Measurements from ENCODE around the gene ARFIP2. TPM values are rescaled to one million over a fixed set of nuclear protein-coding genes. Genes with fewer than 3 reads are reported as not detected.

ARFIP2 gene
- total and polyA plus RNA-seq, 4 donors: 16.2 to 42.0 (median 23.8) TPM

DNA sequence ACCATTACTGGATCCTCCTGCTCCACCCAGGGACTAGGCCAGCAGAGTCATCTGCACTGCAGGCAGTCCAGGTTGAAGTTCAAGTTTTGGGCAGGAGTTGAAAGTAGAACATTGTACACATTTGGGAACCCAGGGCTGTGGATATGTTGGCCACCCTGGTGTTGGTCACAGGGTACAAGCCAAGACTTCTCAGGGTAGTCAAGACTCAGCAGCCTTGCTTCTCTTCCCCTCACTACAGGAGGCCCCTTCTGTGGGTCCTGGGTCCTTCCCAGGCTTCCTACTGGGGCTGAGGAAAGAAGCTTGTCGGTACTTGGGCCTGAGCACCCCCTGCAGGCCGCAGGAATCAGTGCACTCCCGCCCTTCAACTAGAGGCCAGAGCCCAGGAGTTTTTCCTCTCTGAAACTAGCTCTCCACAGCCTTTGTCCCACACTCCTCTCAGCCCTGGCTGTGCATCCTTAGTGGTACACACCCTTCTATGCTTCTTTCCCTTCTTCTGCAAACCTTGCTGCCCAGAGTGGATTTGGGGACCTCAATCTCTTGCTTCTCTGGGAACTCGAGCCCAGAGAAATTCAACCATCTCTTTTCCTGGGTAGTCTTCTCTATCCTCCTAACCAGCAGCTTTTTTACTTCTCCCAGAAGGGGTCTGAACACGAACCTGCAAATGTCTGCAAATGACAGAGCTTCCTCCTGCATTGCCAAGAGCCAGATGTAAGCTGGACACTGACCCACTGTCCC lies 37.7 kb downstream of the ARFIP2 start:
- TF ChIP-seq TAF1 (conservative IDR thresholded peaks at IDR 0.05) (peak; percentile 59), SP1 (IDR thresholded peaks at IDR 0.05) (peak; percentile 75), RXRA (IDR thresholded peaks at IDR 0.05) (peak; percentile 77 to 78), JUND (IDR thresholded peaks at IDR 0.05) (peak in 1 of 2 donors; percentile 46), HNF4A (conservative IDR thresholded peaks at IDR 0.05) (peak; percentile 79 to 88), FOXA2 (IDR thresholded peaks at IDR 0.05) (no peak), GABPA (IDR thresholded peaks at IDR 0.05 in 1 of 2, conservative IDR thresholded peaks at IDR 0.05 in 1 of 2) (no peak), EGR1 (IDR thresholded peaks at IDR 0.05; ENCODE audit: low read depth in 2 of 2) (no peak), YY1 (IDR thresholded peaks at IDR 0.05) (peak; percentile 41), NR2F2 (IDR thresholded peaks at IDR 0.05) (no peak), HNF4G (IDR thresholded peaks at IDR 0.05) (peak; percentile 33), FOXA1 (IDR thresholded peaks at IDR 0.05) (no peak), RAD21 (IDR thresholded peaks at IDR 0.05) (peak; percentile 80 to 85), MAX (IDR thresholded peaks at IDR 0.05) (no peak)
- TF ChIP-seq, protein P1, sequence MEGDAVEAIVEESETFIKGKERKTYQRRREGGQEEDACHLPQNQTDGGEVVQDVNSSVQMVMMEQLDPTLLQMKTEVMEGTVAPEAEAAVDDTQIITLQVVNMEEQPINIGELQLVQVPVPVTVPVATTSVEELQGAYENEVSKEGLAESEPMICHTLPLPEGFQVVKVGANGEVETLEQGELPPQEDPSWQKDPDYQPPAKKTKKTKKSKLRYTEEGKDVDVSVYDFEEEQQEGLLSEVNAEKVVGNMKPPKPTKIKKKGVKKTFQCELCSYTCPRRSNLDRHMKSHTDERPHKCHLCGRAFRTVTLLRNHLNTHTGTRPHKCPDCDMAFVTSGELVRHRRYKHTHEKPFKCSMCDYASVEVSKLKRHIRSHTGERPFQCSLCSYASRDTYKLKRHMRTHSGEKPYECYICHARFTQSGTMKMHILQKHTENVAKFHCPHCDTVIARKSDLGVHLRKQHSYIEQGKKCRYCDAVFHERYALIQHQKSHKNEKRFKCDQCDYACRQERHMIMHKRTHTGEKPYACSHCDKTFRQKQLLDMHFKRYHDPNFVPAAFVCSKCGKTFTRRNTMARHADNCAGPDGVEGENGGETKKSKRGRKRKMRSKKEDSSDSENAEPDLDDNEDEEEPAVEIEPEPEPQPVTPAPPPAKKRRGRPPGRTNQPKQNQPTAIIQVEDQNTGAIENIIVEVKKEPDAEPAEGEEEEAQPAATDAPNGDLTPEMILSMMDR (IDR thresholded peaks at IDR 0.05; ENCODE audit: low read depth, low read length, missing input control): peak; percentile 76
- TF ChIP-seq, protein P2, sequence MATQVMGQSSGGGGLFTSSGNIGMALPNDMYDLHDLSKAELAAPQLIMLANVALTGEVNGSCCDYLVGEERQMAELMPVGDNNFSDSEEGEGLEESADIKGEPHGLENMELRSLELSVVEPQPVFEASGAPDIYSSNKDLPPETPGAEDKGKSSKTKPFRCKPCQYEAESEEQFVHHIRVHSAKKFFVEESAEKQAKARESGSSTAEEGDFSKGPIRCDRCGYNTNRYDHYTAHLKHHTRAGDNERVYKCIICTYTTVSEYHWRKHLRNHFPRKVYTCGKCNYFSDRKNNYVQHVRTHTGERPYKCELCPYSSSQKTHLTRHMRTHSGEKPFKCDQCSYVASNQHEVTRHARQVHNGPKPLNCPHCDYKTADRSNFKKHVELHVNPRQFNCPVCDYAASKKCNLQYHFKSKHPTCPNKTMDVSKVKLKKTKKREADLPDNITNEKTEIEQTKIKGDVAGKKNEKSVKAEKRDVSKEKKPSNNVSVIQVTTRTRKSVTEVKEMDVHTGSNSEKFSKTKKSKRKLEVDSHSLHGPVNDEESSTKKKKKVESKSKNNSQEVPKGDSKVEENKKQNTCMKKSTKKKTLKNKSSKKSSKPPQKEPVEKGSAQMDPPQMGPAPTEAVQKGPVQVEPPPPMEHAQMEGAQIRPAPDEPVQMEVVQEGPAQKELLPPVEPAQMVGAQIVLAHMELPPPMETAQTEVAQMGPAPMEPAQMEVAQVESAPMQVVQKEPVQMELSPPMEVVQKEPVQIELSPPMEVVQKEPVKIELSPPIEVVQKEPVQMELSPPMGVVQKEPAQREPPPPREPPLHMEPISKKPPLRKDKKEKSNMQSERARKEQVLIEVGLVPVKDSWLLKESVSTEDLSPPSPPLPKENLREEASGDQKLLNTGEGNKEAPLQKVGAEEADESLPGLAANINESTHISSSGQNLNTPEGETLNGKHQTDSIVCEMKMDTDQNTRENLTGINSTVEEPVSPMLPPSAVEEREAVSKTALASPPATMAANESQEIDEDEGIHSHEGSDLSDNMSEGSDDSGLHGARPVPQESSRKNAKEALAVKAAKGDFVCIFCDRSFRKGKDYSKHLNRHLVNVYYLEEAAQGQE (IDR thresholded peaks at IDR 0.05): peak; percentile 43
- TF ChIP-seq, protein P3, sequence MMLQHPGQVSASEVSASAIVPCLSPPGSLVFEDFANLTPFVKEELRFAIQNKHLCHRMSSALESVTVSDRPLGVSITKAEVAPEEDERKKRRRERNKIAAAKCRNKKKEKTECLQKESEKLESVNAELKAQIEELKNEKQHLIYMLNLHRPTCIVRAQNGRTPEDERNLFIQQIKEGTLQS (IDR thresholded peaks at IDR 0.05): no peak
- TF ChIP-seq, protein P4, sequence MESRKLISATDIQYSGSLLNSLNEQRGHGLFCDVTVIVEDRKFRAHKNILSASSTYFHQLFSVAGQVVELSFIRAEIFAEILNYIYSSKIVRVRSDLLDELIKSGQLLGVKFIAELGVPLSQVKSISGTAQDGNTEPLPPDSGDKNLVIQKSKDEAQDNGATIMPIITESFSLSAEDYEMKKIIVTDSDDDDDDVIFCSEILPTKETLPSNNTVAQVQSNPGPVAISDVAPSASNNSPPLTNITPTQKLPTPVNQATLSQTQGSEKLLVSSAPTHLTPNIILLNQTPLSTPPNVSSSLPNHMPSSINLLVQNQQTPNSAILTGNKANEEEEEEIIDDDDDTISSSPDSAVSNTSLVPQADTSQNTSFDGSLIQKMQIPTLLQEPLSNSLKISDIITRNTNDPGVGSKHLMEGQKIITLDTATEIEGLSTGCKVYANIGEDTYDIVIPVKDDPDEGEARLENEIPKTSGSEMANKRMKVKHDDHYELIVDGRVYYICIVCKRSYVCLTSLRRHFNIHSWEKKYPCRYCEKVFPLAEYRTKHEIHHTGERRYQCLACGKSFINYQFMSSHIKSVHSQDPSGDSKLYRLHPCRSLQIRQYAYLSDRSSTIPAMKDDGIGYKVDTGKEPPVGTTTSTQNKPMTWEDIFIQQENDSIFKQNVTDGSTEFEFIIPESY (IDR thresholded peaks at IDR 0.05): no peak
- H3K36me3 ChIP-seq (ENCODE audit: control insufficient read depth in 4 of 4, insufficient read depth in 3 of 4, low read depth in 1 of 4, low read length in 3 of 4): peaks cover 0 to 6% (median 3%) of the 10 kb centered on the region in 4 donors
- H3K9me3 ChIP-seq (ENCODE audit: control insufficient read depth in 4 of 4, low read length in 3 of 4): no peaks in the 10 kb centered on the region
- peaks cover 2 to 36% (median 24%) of the 10 kb centered on the region in 4 donors for H3K4me1 ChIP-seq (ENCODE audit: control insufficient read depth in 4 of 4, insufficient read depth in 4 of 4, low read length in 3 of 4)
- H3K9ac ChIP-seq (ENCODE audit: low read depth in 1 of 2, low read length in 2 of 2): no peak overlapping the region
- no peaks in the 10 kb centered on the region for H3K27me3 ChIP-seq (ENCODE audit: control insufficient read depth in 4 of 4, insufficient read depth in 4 of 4, low read length in 3 of 4)
- WGBS: 45% methylated on average over 5 of the region's 5 CpGs
- no peak overlapping the region for H3K4me3 ChIP-seq (ENCODE audit: low read depth in 1 of 3, low read length in 3 of 3)
- peak; percentile 56 for DNase-seq (ENCODE audit: low spot score)
- H3K27ac ChIP-seq (ENCODE audit: low read depth in 1 of 2, low read length in 2 of 2): peak overlapping the region; percentile 83 to 89
